Left lung (tissue), 10 donors: ENCODE measurements around the gene RHOT2. TPM values are rescaled to one million over a fixed set of nuclear protein-coding genes. Genes with fewer than 3 reads are reported as not detected.

Experiments used
- ATAC-seq: fragments of 200-7000 bp; cut with Tn5 transposase; one replicate; pipeline ENCODE4 v1.9.1; 2020; ENCODE audit warnings: moderate library complexity
- DNase-seq, 4 donors: peaks; one replicate each; pipeline ENCODE4 v3.0.0-alpha.2; 2013 to 2020
- H3K27ac ChIP-seq, 2 donors: fragments of 200-600 bp; sonication (generic) in 1 of 2; one replicate each; pipeline versions ENCODE4 v1.5.0 to v1.8.0; 2020 to 2021
- H3K27me3 ChIP-seq, 2 donors: fragments of 200-600 bp; sonication (generic) in 1 of 2; one replicate each; pipeline versions ENCODE4 v1.5.0 to v1.8.0; 2020 to 2021
- H3K36me3 ChIP-seq, 2 donors: fragments of 200-600 bp; sonication (generic) in 1 of 2; one replicate each; pipeline versions ENCODE4 v1.5.0 to v1.8.0; 2020 to 2021
- H3K4me1 ChIP-seq, 2 donors: fragments of 200-600 bp; one replicate each; pipeline ENCODE4 v1.8.0; 2021
- H3K4me3 ChIP-seq, 2 donors: fragments of 200-600 bp; sonication (generic) in 1 of 2; one replicate each; pipeline versions ENCODE4 v1.5.0 to v1.8.0; 2020 to 2021; ENCODE audit warnings: mild to moderate bottlenecking in 1 of 2
- H3K9me3 ChIP-seq, 2 donors: fragments of 200-600 bp; sonication (generic) in 1 of 2; one replicate each; pipeline versions ENCODE4 v1.5.0 to v1.8.0; 2020 to 2021
- intact Hi-C, 2 donors: fragments of 100-400 bp; cut with DNase I; formaldehyde crosslinking; loops; one replicate each; pipeline versions ENCODE4 v1.11.2 to v1.14.2; 2022
- polyA plus RNA-seq, 6 donors: library from polyadenylated mRNA; unstranded; fragments of 120-200 nt; gene quantifications; one replicate each; pipeline ENCODE4 v1.2.1, GENCODE V29; 2013; ENCODE audit not compliant: insufficient read length in 6 of 6
- total RNA-seq, 2 donors: library from RNA; stranded (reverse); fragmentation: NEBNext Ultra II Directional; extraction: Animal tissue kit (Norgen Biotek cat#: 25700); gene quantifications; one replicate each; pipeline ENCODE4 v1.2.1, GENCODE V29; 2021
- TF ChIP-seq, protein P1 (sequence below), 2 donors: fragments of 200-600 bp; sonication (generic) in 1 of 2; IDR thresholded peaks; one replicate each; pipeline versions ENCODE4 v1.5.0 to v1.8.0; 2021; ENCODE audit warnings: antibody characterized with exemption in 2 of 2
- donor health status: DM: no; HTN: yes; CAD: no.
- donor health status: DM: no; HTN: no; CAD: no.

The RHOT2 gene
- total and polyA plus RNA-seq, 8 donors: 59.8 to 104 (median 76.3) TPM

DNA sequence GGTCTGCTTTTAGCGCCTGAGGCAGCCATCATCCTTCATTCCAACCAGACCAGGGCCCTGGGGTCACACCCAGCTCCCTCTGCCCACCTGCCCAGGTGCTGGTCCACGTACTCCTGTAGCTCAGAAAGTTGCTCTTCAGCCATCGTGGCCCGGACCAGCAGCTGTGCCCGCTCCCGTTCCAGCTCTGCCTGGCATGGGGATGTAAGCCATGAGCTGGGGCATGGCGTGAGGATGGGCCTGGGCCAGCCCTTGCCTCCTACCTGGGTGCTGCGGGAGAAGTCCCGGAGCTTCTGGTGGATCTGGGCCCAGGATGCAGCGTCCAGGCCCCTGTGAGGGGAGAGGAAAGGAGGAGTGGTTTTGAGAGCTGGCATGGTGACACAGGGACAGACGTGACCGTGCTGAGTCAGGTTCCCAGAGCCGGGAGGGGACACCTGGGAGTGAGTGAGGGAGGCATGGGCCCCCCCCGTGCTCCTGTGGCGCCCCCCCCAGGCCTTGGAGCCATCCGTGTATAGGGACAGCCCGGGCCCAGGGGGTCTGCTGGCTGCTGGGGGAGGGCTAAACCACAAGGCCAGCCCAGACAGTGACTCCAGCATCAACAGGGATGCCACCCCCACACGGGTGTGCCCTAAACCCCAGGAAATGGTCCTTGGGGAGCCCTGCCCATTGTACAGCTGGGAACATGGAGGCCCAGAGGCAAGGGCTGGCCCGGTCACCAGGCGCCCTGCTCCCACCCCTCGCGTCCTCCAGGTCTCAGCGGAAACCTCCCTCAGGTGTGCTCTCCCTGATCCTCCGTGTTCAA, 55.1 kb downstream of the RHOT2 start:
- intact Hi-C loops: no loop called here
- H3K9me3 ChIP-seq: no peaks in the 10 kb centered on the region
- H3K4me3 ChIP-seq: no peak overlapping the region
- no peak overlapping the region for H3K27ac ChIP-seq
- TF ChIP-seq, protein P1, sequence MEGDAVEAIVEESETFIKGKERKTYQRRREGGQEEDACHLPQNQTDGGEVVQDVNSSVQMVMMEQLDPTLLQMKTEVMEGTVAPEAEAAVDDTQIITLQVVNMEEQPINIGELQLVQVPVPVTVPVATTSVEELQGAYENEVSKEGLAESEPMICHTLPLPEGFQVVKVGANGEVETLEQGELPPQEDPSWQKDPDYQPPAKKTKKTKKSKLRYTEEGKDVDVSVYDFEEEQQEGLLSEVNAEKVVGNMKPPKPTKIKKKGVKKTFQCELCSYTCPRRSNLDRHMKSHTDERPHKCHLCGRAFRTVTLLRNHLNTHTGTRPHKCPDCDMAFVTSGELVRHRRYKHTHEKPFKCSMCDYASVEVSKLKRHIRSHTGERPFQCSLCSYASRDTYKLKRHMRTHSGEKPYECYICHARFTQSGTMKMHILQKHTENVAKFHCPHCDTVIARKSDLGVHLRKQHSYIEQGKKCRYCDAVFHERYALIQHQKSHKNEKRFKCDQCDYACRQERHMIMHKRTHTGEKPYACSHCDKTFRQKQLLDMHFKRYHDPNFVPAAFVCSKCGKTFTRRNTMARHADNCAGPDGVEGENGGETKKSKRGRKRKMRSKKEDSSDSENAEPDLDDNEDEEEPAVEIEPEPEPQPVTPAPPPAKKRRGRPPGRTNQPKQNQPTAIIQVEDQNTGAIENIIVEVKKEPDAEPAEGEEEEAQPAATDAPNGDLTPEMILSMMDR (IDR thresholded peaks at IDR 0.05): no peak
- peaks cover 0 to 4% of the 10 kb centered on the region in 2 donors for H3K36me3 ChIP-seq
- ATAC-seq (no peak), DNase-seq (no peak)
- peaks cover 18 to 48% of the 10 kb centered on the region in 2 donors for H3K4me1 ChIP-seq
- peaks cover 0 to 42% of the 10 kb centered on the region in 2 donors for H3K27me3 ChIP-seq

GRCh38 chr16:723695-724094, 55.8 kb downstream of the RHOT2 start:
- Histone ChIP-seq H3K4me1 (peaks cover 18 to 55% of the 10 kb centered on the region in 2 donors), H3K4me3 (no peak overlapping the region), H3K9me3 (no peaks in the 10 kb centered on the region), H3K27me3 (peaks cover 0 to 45% of the 10 kb centered on the region in 2 donors), H3K27ac (no peak overlapping the region), H3K36me3 (peaks cover 0 to 4% of the 10 kb centered on the region in 2 donors)
- intact Hi-C loops: no loop called here
- TF ChIP-seq, protein P1 (IDR thresholded peaks at IDR 0.05): no peak
- DNase-seq: no peak
- ATAC-seq: no peak

Other genes with a start within 250 kb of the RHOT2 start
- 10 to 100 TPM; 28.1 to 38.0 TPM for gene RAB11FIP3, start 242.5 kb upstream of the RHOT2 start, total RNA-seq
- 10 to 100 TPM; 48.8 to 64.0 (median 56.7) TPM for gene RAB11FIP3, start 242.5 kb upstream of the RHOT2 start, polyA plus RNA-seq
- 10 to 100 TPM; 33.8 to 57.2 TPM for gene CAPN15, start 140.4 kb upstream of the RHOT2 start, total RNA-seq
- gene CAPN15, start 140.4 kb upstream of the RHOT2 start, polyA plus RNA-seq: 10 to 100 TPM; 16.7 to 45.3 (median 26.0) TPM
- gene PRR35, start 107.7 kb upstream of the RHOT2 start, total RNA-seq: not detected
- under 1 TPM in 1 of 6 donors, not detected in 5; 0.06 TPM for gene PRR35, start 107.7 kb upstream of the RHOT2 start, polyA plus RNA-seq
- gene NHLRC4, start 101.1 kb upstream of the RHOT2 start, total RNA-seq: 1 to 10 TPM in 1 of 2 donors, under 1 TPM in 1; 0.99 to 2.0 TPM
- 1 to 10 TPM; 2.2 to 3.4 (median 3.1) TPM for gene NHLRC4, start 101.1 kb upstream of the RHOT2 start, polyA plus RNA-seq
- gene PIGQ, start 98.2 kb upstream of the RHOT2 start, total RNA-seq: 10 to 100 TPM; 51.0 to 68.5 TPM
- 10 to 100 TPM; 32.9 to 46.2 (median 36.8) TPM for gene PIGQ, start 98.2 kb upstream of the RHOT2 start, polyA plus RNA-seq
- 10 to 100 TPM; 32.1 to 32.9 TPM for gene RAB40C, start 78.1 kb upstream of the RHOT2 start, total RNA-seq
- gene RAB40C, start 78.1 kb upstream of the RHOT2 start, polyA plus RNA-seq: 10 to 100 TPM; 17.6 to 31.1 (median 22.4) TPM
- gene WFIKKN1, start 37.1 kb upstream of the RHOT2 start, total RNA-seq: 1 to 10 TPM in 1 of 2 donors, under 1 TPM in 1; 0.58 to 1.4 TPM
- under 1 TPM; 0.11 to 0.85 (median 0.41) TPM for gene WFIKKN1, start 37.1 kb upstream of the RHOT2 start, polyA plus RNA-seq
- gene METTL26, start 31.8 kb upstream of the RHOT2 start, total RNA-seq: 10 to 100 TPM; 69.3 to 70.4 TPM
- 10 to 100 TPM; 37.2 to 59.4 (median 49.5) TPM for gene METTL26, start 31.8 kb upstream of the RHOT2 start, polyA plus RNA-seq
- gene MCRIP2, start 26.3 kb upstream of the RHOT2 start, total RNA-seq: 10 to 100 TPM; 41.5 to 42.5 TPM
- 10 to 100 TPM in 3 of 6 donors, 1 to 10 TPM in 3; 6.8 to 14.5 (median 9.8) TPM for gene MCRIP2, start 26.3 kb upstream of the RHOT2 start, polyA plus RNA-seq
- gene WDR90, start 18.8 kb upstream of the RHOT2 start, total RNA-seq: 10 to 100 TPM; 27.3 to 41.3 TPM
- 10 to 100 TPM; 39.1 to 63.0 (median 44.4) TPM for gene WDR90, start 18.8 kb upstream of the RHOT2 start, polyA plus RNA-seq
- 1 to 10 TPM; 2.3 to 4.3 TPM for gene RHBDL1, start 7.5 kb downstream of the RHOT2 start, total RNA-seq
- gene RHBDL1, start 7.5 kb downstream of the RHOT2 start, polyA plus RNA-seq: 1 to 10 TPM in 1 of 6 donors, under 1 TPM in 5; 0.45 to 1.9 (median 0.74) TPM
- 100 to 1,000 TPM in 1 of 2 donors, 10 to 100 TPM in 1; 93.9 to 103 TPM for gene STUB1, start 12.3 kb downstream of the RHOT2 start, total RNA-seq
- gene STUB1, start 12.3 kb downstream of the RHOT2 start, polyA plus RNA-seq: 100 to 1,000 TPM in 4 of 6 donors, 10 to 100 TPM in 2; 92.9 to 143 (median 119) TPM
- 10 to 100 TPM; 68.9 to 72.6 TPM for gene JMJD8, start 16.2 kb downstream of the RHOT2 start, total RNA-seq
- 10 to 100 TPM; 41.7 to 53.0 (median 43.7) TPM for gene JMJD8, start 16.2 kb downstream of the RHOT2 start, polyA plus RNA-seq
- gene WDR24, start 22.3 kb downstream of the RHOT2 start, total RNA-seq: 10 to 100 TPM; 11.7 to 14.2 TPM
- 10 to 100 TPM in 5 of 6 donors, 1 to 10 TPM in 1; 9.4 to 14.3 (median 11.0) TPM for gene WDR24, start 22.3 kb downstream of the RHOT2 start, polyA plus RNA-seq
- gene FBXL16, start 37.7 kb downstream of the RHOT2 start, total RNA-seq: 1 to 10 TPM in 1 of 2 donors, under 1 TPM in 1; 0.50 to 5.7 TPM
- gene FBXL16, start 37.7 kb downstream of the RHOT2 start, polyA plus RNA-seq: 1 to 10 TPM in 1 of 6 donors, under 1 TPM in 5; 0.48 to 1.1 (median 0.72) TPM
- gene METRN, start 47.0 kb downstream of the RHOT2 start, total RNA-seq: 10 to 100 TPM; 37.0 to 57.3 TPM
- gene METRN, start 47.0 kb downstream of the RHOT2 start, polyA plus RNA-seq: 10 to 100 TPM in 3 of 6 donors, 1 to 10 TPM in 3; 9.3 to 22.5 (median 11.1) TPM
- 10 to 100 TPM; 45.8 to 52.9 TPM for gene ANTKMT, start 53.0 kb downstream of the RHOT2 start, total RNA-seq
- gene ANTKMT, start 53.0 kb downstream of the RHOT2 start, polyA plus RNA-seq: 10 to 100 TPM in 3 of 6 donors, 1 to 10 TPM in 3; 7.7 to 18.5 (median 11.1) TPM
- 10 to 100 TPM in 1 of 2 donors, under 1 TPM in 1; 0.96 to 13.7 TPM for gene CCDC78, start 58.3 kb downstream of the RHOT2 start, total RNA-seq
- gene CCDC78, start 58.3 kb downstream of the RHOT2 start, polyA plus RNA-seq: 1 to 10 TPM; 1.8 to 8.9 (median 8.6) TPM
- gene HAGHL, start 59.0 kb downstream of the RHOT2 start, total RNA-seq: 1 to 10 TPM; 8.7 to 9.9 TPM
- gene HAGHL, start 59.0 kb downstream of the RHOT2 start, polyA plus RNA-seq: 1 to 10 TPM; 2.4 to 7.7 (median 3.6) TPM
- gene CIAO3, start 72.9 kb downstream of the RHOT2 start, total RNA-seq: 10 to 100 TPM; 26.7 to 28.2 TPM
- 10 to 100 TPM; 17.2 to 27.2 (median 20.4) TPM for gene CIAO3, start 72.9 kb downstream of the RHOT2 start, polyA plus RNA-seq
- 100 to 1,000 TPM in 1 of 2 donors, 10 to 100 TPM in 1; 55.5 to 464 TPM for gene MSLN, start 92.6 kb downstream of the RHOT2 start, total RNA-seq
- 10 to 100 TPM; 14.5 to 29.0 (median 18.4) TPM for gene MSLN, start 92.6 kb downstream of the RHOT2 start, polyA plus RNA-seq
- gene RPUSD1, start 120.2 kb downstream of the RHOT2 start, total RNA-seq: 10 to 100 TPM; 12.6 to 21.0 TPM
- 10 to 100 TPM in 4 of 6 donors, 1 to 10 TPM in 2; 8.6 to 13.9 (median 11.4) TPM for gene RPUSD1, start 120.2 kb downstream of the RHOT2 start, polyA plus RNA-seq
- gene CHTF18, start 120.5 kb downstream of the RHOT2 start, total RNA-seq: 10 to 100 TPM; 18.8 to 35.5 TPM
- 10 to 100 TPM; 23.7 to 30.8 (median 24.4) TPM for gene CHTF18, start 120.5 kb downstream of the RHOT2 start, polyA plus RNA-seq
- gene GNG13, start 132.6 kb downstream of the RHOT2 start, total RNA-seq: not detected
- gene GNG13, start 132.6 kb downstream of the RHOT2 start, polyA plus RNA-seq: under 1 TPM in 2 of 6 donors, not detected in 4; 0.17 to 0.27 TPM